Measurements from ENCODE around the gene PDK3.
A peak's percentile ranks its signal among the peaks of the same experiment; 100 is the strongest.

Gene PDK3

GRCh38 chrX:24464836-24465531 lies at the start of gene PDK3:
Gene PDK3 (plus strand): TSS chrX:24465286. CDS start chrX:24465456, 170 bp downstream.
- TF ChIP-seq CTCF (IDR thresholded peaks at IDR 0.05; ENCODE audit: insufficient read depth, missing control alignments): no peak
- no peak for FAIRE-seq
- DNase-seq (ENCODE audit: insufficient read length, low spot score): peak; percentile 51

DNA sequence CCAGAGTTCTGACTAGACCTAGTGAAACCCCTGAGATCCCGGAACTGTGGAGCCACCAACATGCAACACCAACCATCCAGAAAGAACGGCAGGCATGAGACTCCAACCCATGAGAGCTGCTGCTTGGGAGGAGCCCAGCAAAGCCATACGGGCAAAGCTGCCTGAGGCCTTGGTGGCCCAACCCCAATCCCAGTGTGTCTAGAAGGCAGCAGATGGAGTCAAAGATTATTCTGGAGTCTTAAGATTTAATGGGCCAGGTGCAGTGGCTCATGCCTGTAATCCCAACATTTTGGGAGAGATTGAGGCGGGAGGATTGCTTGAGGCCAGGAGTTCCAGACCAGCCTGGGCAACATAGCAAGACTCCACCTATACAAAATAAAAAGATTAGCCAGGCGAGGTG lies 49.2 kb upstream of the PDK3 start:
- no peak for TF ChIP-seq CTCF (IDR thresholded peaks at IDR 0.05; ENCODE audit: insufficient read depth, missing control alignments)
- DNase-seq (ENCODE audit: insufficient read length, low spot score): no peak
- no peak for FAIRE-seq

GRCh38 chrX:24423960-24424359 lies 41.1 kb upstream of the PDK3 start:
- no peak for DNase-seq (ENCODE audit: insufficient read length, low spot score)
- no peak for FAIRE-seq
- no peak for TF ChIP-seq CTCF (IDR thresholded peaks at IDR 0.05; ENCODE audit: insufficient read depth, missing control alignments)

- FAIRE-seq (no peak), DNase-seq (ENCODE audit: insufficient read length, low spot score) (no peak)
- no peak for TF ChIP-seq CTCF (IDR thresholded peaks at IDR 0.05; ENCODE audit: insufficient read depth, missing control alignments)
Observed at GRCh38 chrX:24424948-24425347, 40.1 kb upstream of the PDK3 start.

DNA sequence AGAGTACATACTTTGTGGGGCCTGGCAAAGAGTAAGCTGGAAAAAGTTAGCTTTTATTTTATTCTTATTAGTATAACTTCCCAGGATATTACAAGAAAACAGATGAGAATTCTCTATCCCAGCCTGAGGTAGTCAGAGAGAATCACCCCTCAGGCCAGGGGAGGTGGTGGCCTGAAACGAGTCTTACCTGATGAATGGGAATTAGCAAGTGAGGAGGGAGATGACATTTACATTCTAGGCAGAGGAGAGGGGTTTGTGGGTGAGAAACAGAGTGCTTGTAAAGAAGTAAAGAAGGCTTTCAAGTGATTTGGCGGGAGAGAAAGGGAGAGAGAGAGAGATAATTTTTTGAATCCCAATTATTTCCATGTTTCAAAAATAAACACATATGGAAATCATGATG lies 39.3 kb upstream of the PDK3 start:
- DNase-seq (ENCODE audit: insufficient read length, low spot score): no peak
- no peak for FAIRE-seq
- no peak for TF ChIP-seq CTCF (IDR thresholded peaks at IDR 0.05; ENCODE audit: insufficient read depth, missing control alignments)

- DNase-seq (ENCODE audit: insufficient read length, low spot score): no peak
- no peak for TF ChIP-seq CTCF (IDR thresholded peaks at IDR 0.05; ENCODE audit: insufficient read depth, missing control alignments)
- no peak for FAIRE-seq
Observed at GRCh38 chrX:24426340-24426913, 38.7 kb upstream of the PDK3 start.
